Measurements from ENCODE around the gene ZP2.
"Not testable (repeated sequence)": the region's sequence is repeated elsewhere in the genome, so short reads cannot be mapped to it uniquely, and the experiment has no call there.

The ZP2 gene

GRCh38 chr16:21211486-21211885 lies at the start of gene ZP2:
TSS of gene ZP2 (minus strand) at chr16:21211574. CDS start at chr16:21211547, 27 bp downstream.
- DNase-seq (ENCODE audit: low read depth in 2 of 2), result no peak

GRCh38 chr16:21257284-21257683 lies 45.9 kb upstream of the ZP2 start:
- no peak for DNase-seq (ENCODE audit: low read depth in 2 of 2)

GRCh38 chr16:21256636-21257035 lies 45.3 kb upstream of the ZP2 start:
- DNase-seq (ENCODE audit: low read depth in 2 of 2), result no peak

GRCh38 chr16:21253470-21253869 lies 42.1 kb upstream of the ZP2 start:
- no peak for DNase-seq (ENCODE audit: low read depth in 2 of 2)

- no peak for DNase-seq (ENCODE audit: low read depth in 2 of 2)
These were observed 38.9 kb upstream of the ZP2 start for GRCh38 chr16:21250072-21250923.

DNA sequence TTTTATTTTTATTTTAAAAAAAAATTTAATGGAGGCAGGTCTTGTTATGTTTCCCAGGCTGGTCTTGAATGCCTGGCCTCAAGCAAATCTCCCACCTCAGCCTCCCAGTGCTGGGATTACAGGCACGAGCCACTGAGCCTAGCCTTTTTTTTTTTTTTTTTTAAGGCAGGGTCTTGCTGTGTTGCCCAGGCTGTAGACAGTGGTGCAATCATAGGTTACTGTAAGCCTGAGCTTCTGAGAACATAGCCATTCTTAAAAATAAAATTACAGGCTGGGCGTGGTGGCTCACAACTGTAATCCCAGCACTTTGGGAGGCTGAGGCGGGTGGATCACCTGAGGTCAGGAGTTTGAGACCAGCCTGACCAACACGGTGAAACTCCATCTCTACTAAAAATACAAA lies 36.8 kb upstream of the ZP2 start:
- not testable (repeated sequence) for DNase-seq (ENCODE audit: low read depth in 2 of 2)

GRCh38 chr16:21244518-21245215 lies 33.3 kb upstream of the ZP2 start:
- no peak for DNase-seq (ENCODE audit: low read depth in 2 of 2)

- DNase-seq (ENCODE audit: low read depth in 2 of 2), result no peak
These were observed 31.4 kb upstream of the ZP2 start for GRCh38 chr16:21242756-21243155.

DNA sequence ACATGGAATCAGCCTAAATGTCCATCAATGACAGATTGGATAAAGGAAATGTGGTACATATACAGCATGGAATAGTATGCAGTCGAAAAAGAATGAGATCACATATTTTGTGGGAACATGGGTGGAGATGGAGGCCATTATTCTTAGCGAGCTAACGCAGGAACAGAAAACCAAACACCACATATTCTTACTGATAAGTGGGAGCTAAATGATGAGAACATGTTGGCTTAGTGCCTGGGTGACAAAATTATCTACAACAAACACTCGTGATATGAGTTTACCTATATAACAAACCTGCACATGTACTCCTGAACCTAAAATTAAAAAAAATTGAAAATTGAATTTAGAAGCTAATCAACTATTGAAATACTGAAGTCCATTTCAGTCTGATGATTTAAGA lies 28.3 kb upstream of the ZP2 start:
- no peak for DNase-seq (ENCODE audit: low read depth in 2 of 2)

DNA sequence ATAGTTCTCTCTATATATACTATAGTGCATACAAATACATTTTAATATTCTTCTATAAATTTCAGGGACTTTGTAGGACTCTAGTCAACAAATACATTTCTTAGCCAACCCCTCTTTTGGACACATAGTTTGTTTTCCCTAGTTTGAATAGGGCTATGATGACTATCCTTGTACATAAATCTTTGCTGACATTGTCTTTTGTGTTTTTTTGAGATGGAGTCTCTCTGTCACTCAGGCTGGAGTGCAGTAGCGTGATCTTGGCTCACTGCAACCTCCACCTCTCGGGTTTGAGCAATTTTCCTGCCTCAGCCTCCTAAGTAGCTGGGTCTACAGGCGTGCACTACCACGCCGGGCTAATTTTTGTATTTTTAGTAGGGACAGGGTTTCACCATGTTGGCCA lies 25.5 kb upstream of the ZP2 start:
- no peak for DNase-seq (ENCODE audit: low read depth in 2 of 2)

DNA sequence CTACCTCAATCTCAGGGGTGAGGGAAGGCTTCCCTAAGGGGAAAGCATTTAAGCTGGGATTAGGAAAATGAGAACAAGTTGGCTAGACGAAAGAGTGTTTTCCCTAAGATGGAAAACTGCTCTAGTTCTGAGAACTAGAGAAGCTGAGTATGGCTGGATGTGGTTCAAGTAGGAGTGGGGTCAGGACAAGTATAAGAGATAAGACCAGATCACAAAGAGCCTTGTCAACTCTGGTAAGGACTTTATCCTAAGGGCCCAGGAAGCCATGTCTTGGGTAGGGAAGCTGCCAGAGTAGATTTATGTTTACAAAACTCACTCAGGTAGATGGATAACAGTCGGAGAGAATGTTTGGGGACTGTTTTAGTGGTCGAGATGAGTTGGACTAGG lies 23.8 kb upstream of the ZP2 start:
- DNase-seq (ENCODE audit: low read depth in 2 of 2), result no peak

- DNase-seq (ENCODE audit: low read depth in 2 of 2), result no peak
These were observed 22.3 kb upstream of the ZP2 start, which contains the start of gene ANKS4B for GRCh38 chr16:21233521-21234150. TSS of gene ANKS4B (plus strand) at chr16:21233699. CDS start at chr16:21233738, 39 bp downstream.

- DNase-seq (ENCODE audit: low read depth in 2 of 2), result no peak
These were observed 21.7 kb upstream of the ZP2 start for GRCh38 chr16:21233045-21233520.

DNA sequence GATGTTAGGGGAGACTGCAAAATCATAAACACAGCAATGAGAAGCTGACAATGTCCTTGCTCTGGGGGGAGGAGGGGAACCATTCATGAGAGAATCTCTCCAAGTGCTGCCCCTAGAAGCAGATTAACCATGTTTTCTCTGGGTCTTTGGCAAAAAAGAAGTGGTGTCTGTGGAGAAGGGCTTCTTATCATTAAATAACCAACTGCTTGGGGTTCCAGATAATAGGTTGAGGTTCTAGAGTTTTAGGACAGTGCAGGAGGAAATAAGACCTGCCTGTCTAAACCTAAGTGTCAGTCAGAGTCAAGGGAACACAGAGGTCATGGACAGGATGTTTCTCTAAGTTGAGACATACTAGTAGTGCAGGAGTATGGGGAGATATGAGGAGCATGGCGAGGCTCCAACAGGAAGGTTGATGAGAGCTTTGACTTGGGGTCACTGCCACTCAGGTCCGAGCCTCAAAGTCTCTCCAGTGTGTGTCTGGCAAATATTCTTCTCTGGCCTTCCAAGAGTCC lies 17.0 kb upstream of the ZP2 start:
- DNase-seq (ENCODE audit: low read depth in 2 of 2), result no peak

- DNase-seq (ENCODE audit: low read depth in 2 of 2), result no peak
These were observed 16.5 kb upstream of the ZP2 start for GRCh38 chr16:21227866-21228265.

GRCh38 chr16:21226749-21227148 lies 15.4 kb upstream of the ZP2 start:
- no peak for DNase-seq (ENCODE audit: low read depth in 2 of 2)

DNA sequence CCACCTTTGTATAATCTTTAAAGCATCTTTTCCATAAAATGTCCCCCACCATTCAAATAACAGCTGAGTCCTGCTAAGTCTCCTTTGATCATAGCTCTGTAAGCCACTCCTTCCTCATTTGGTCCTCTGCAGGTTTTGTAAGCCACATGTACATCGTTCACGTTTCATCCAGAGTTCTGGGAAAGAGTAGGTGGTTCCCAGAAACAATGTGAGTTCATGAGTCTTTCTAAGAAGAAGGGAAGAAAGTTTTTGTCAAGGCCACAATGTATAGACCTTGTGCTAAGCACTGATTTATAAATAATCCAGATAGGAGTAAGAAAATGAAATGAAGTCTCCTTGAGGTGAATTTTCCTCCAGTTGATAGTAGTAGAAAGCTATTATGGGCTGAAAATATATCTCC lies 13.4 kb upstream of the ZP2 start:
- no peak for DNase-seq (ENCODE audit: low read depth in 2 of 2)

- no peak for DNase-seq (ENCODE audit: low read depth in 2 of 2)
These were observed 12.4 kb upstream of the ZP2 start for GRCh38 chr16:21223787-21224186.

- no peak for DNase-seq (ENCODE audit: low read depth in 2 of 2)
These were observed 11.3 kb upstream of the ZP2 start for GRCh38 chr16:21222495-21223337.

- DNase-seq (ENCODE audit: low read depth in 2 of 2), result no peak
These were observed 8.2 kb upstream of the ZP2 start for GRCh38 chr16:21219551-21219950.

DNA sequence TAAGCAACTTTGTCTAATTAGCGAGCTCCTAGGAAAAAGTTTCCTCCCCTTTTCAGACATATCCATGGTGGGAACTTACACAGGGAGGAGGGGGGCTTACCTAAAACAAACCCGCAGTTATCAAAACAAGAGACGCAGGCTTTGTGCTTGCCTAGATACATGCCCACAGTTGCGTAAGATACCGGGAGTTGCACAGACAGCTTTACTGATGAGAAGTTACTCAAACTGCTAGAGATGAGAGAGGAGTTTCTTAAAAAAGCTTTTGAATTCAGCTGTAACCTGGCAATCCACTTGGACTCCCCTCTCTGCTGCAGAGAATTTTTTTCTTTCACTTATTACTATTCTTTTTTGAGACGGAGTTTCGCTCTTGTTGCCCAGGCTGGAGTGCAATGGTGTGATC lies 6.8 kb upstream of the ZP2 start:
- DNase-seq (ENCODE audit: low read depth in 2 of 2), result no peak

All from stimulated activated CD4-positive, alpha-beta T cell treated with anti-CD3 and anti-CD28 coated beads, Interleukin-4, amount 100 ng/mL, for 48 hours (primary cell).